CD4-positive, alpha-beta T cell treated with Interleukin-6 for 4 hours (primary cell): ENCODE measurements around the gene IFI44.

Experiments used
- DNase-seq: peaks from one replicate; pipeline ENCODE4 v3.0.0-alpha.2; 2020; ENCODE audit warnings: mixed read lengths

IFI44 gene

DNA sequence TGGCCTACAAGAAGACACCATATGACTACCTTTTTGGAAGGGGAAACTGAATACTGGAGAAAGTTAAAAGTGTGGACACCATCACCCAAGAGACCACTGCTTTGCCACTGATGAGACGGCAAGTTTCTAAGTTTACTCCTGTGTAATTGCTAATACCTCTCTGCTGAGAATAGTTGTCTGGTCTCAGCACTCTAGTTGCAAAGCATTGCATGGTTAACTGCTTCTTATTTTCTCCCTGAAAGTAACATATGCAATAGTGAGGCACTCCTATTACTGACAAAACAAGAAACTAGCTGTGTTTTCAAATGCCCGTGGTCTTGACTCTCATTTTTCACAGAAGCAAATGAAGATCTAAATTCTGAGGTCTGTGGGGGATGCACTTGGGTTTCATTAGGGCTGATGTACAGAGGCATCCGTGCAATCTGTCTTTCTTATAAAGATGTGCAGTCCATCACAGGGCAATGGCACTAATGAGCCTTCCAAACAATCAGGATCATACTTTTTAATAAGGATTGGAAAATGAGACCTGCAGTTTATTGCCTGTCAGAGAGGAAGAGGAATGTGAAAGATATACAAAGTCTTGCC, 62.9 kb downstream of the IFI44 start:
- no peak for DNase-seq

DNA sequence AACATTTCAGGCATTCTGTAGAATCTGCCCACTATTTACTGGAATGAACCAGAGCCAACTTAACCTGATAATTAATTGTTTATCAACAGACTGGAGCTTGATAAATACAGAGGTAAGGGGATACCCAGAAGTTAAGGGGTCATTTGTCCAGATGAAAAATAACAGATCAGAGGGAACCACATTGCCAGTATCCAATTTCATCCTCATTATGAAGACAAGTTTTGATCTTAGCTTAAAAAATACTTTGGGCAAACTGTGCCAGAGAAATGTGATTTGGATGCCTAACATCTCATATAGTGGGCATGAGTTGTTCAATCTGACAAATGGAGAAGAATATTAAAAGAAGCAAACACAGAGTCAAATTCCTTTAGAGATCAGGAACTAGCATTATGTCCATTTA, 63.7 kb downstream of the IFI44 start:
- DNase-seq = no peak
